BE2C (cell line): Measurements from ENCODE around the gene ZNRF2.
A peak's percentile ranks its signal among the peaks of the same experiment; 100 is the strongest.

Source experiments
- DNase-seq: peaks from one replicate; pipeline ENCODE4 v3.0.0-alpha.2; 2020
- H3K27me3 ChIP-seq: fragments of 250-450 bp; sonication (Bioruptor Pico); 2 replicates; pipeline ENCODE4 v1.5.1; 2020; ENCODE audit warnings: mild to moderate bottlenecking
- H3K36me3 ChIP-seq: fragments of 250-450 bp; sonication (Bioruptor Pico); 2 replicates; pipeline ENCODE4 v1.5.1; 2020; ENCODE audit warnings: mild to moderate bottlenecking
- H3K4me1 ChIP-seq: fragments of 250-450 bp; sonication (Bioruptor Pico); 2 replicates; pipeline ENCODE4 v1.5.1; 2020
- H3K4me3 ChIP-seq: 2 replicates; pipeline ENCODE4 v1.5.1; 2011; ENCODE audit warnings: low read depth, low read length
- H3K9me3 ChIP-seq: fragments of 250-450 bp; sonication (Bioruptor Pico); 2 replicates; pipeline ENCODE4 v1.5.1; 2020
- CTCF ChIP-seq: IDR thresholded peaks from 2 replicates; pipeline ENCODE4 v1.5.1; 2012; ENCODE audit warnings: mild to moderate bottlenecking, low read depth, low read length

ZNRF2 gene

GRCh38 chr7:30352169-30352568, 67.8 kb downstream of the ZNRF2 start:
- H3K9me3 ChIP-seq: no peaks in the 10 kb centered on the region
- no peaks in the 10 kb centered on the region for H3K4me1 ChIP-seq
- no peaks in the 10 kb centered on the region for H3K27me3 ChIP-seq
- H3K4me3 ChIP-seq: no peak overlapping the region
- H3K36me3 ChIP-seq: no peaks in the 10 kb centered on the region
- no peak for DNase-seq
- TF ChIP-seq CTCF: 0 out of 2 replicates have a peak, but pooled peaks have one; percentile 7

- Histone ChIP-seq H3K4me3 (no peak overlapping the region), H3K9me3 (no peaks in the 10 kb centered on the region), H3K4me1 (no peaks in the 10 kb centered on the region), H3K27me3 (no peaks in the 10 kb centered on the region), H3K36me3 (no peaks in the 10 kb centered on the region)
- TF ChIP-seq CTCF: no peak
- no peak for DNase-seq
Observed at GRCh38 chr7:30353532-30353931, 69.1 kb downstream of the ZNRF2 start.

GRCh38 chr7:30353932-30354607, 69.7 kb downstream of the ZNRF2 start:
- Histone ChIP-seq H3K4me1 (no peaks in the 10 kb centered on the region), H3K27me3 (no peaks in the 10 kb centered on the region), H3K9me3 (no peaks in the 10 kb centered on the region), H3K36me3 (no peaks in the 10 kb centered on the region), H3K4me3 (no peak overlapping the region)
- DNase-seq: no peak
- no peak for TF ChIP-seq CTCF

- TF ChIP-seq CTCF: no peak
- DNase-seq: no peak
- Histone ChIP-seq H3K9me3 (no peaks in the 10 kb centered on the region), H3K4me1 (no peaks in the 10 kb centered on the region), H3K27me3 (no peaks in the 10 kb centered on the region), H3K4me3 (no peak overlapping the region), H3K36me3 (no peaks in the 10 kb centered on the region)
Observed at GRCh38 chr7:30354791-30355190, 70.4 kb downstream of the ZNRF2 start.

- Histone ChIP-seq H3K9me3 (no peaks in the 10 kb centered on the region), H3K36me3 (no peaks in the 10 kb centered on the region), H3K4me1 (no peaks in the 10 kb centered on the region), H3K27me3 (no peaks in the 10 kb centered on the region), H3K4me3 (no peak overlapping the region)
- TF ChIP-seq CTCF: no peak
- DNase-seq: no peak
Observed at GRCh38 chr7:30359957-30360356, 75.6 kb downstream of the ZNRF2 start.

- Histone ChIP-seq H3K4me1 (no peaks in the 10 kb centered on the region), H3K9me3 (no peaks in the 10 kb centered on the region), H3K27me3 (no peaks in the 10 kb centered on the region), H3K36me3 (no peaks in the 10 kb centered on the region), H3K4me3 (no peak overlapping the region)
- DNase-seq: no peak
- no peak for TF ChIP-seq CTCF
Observed at GRCh38 chr7:30363778-30364563, 79.6 kb downstream of the ZNRF2 start.
